GM23338 (cell line): ENCODE measurements around the gene RBM19. TPM values are rescaled to one million over a fixed set of nuclear protein-coding genes. Genes with fewer than 3 reads are reported as not detected.

Source experiments
- ATAC-seq: fragments of 200-7000 bp; cut with Tn5 transposase; 3 replicates; pipeline ENCODE4 v1.9.1; 2020
- DNase-seq: peaks from one replicate; pipeline ENCODE4 v3.0.0-alpha.2; 2015; ENCODE audit warnings: low spot score
- H2AFZ ChIP-seq: fragments of 200-600 bp; sonication (generic); 2 replicates; pipeline ENCODE4 v1.8.0; 2016; ENCODE audit warnings: antibody characterized with exemption, mild to moderate bottlenecking, moderate library complexity
- H3F3A ChIP-seq: fragments of 200-600 bp; sonication (generic); replicated peaks from 2 replicates; pipeline ENCODE4 v1.8.0; 2017; ENCODE audit warnings: antibody characterized with exemption, mixed run types, low read depth
- H3K27ac ChIP-seq: fragments of 200-600 bp; sonication (generic); 2 replicates; pipeline ENCODE4 v1.6.1; 2016; ENCODE audit warnings: low read depth
- H3K27me3 ChIP-seq: fragments of 200-600 bp; sonication (generic); 2 replicates; pipeline ENCODE4 v1.8.0; 2016; ENCODE audit warnings: mild to moderate bottlenecking, mixed run types, moderate library complexity; ENCODE audit not compliant: insufficient read depth
- H3K36me3 ChIP-seq: fragments of 200-600 bp; sonication (generic); 2 replicates; pipeline ENCODE4 v1.8.0; 2016; ENCODE audit warnings: mild to moderate bottlenecking; ENCODE audit not compliant: insufficient read depth
- H3K4me1 ChIP-seq: fragments of 200-600 bp; sonication (generic); 2 replicates; pipeline ENCODE4 v1.8.0; 2016; ENCODE audit warnings: mild to moderate bottlenecking, moderate library complexity; ENCODE audit not compliant: insufficient read depth
- H3K4me2 ChIP-seq: fragments of 200-600 bp; sonication (generic); 2 replicates; pipeline ENCODE4 v1.7.1; 2017; ENCODE audit warnings: mixed run types
- H3K4me3 ChIP-seq: fragments of 200-600 bp; sonication (generic); 2 replicates; pipeline ENCODE4 v1.6.1; 2016; ENCODE audit warnings: mixed run types
- H3K79me2 ChIP-seq: fragments of 200-600 bp; sonication (generic); replicated peaks from 2 replicates; pipeline ENCODE4 v1.8.0; 2017; ENCODE audit warnings: mild to moderate bottlenecking; ENCODE audit not compliant: insufficient read depth
- H3K9me2 ChIP-seq: fragments of 200-600 bp; sonication (generic); 2 replicates; pipeline ENCODE4 v1.8.0; 2017; ENCODE audit not compliant: insufficient read depth
- H4K20me1 ChIP-seq: fragments of 200-600 bp; sonication (generic); replicated peaks from 2 replicates; pipeline ENCODE4 v1.8.0; 2017; ENCODE audit warnings: mild to moderate bottlenecking; ENCODE audit not compliant: insufficient read depth
- H3K27ac Mint-ChIP-seq: 2 replicates; pipeline ENCODE4 v1.8.0; 2020; ENCODE audit warnings: inconsistent platforms, mild to moderate bottlenecking, moderate library complexity, mixed read lengths
- H3K27me3 Mint-ChIP-seq: 3 replicates; pipeline ENCODE4 v1.8.0; 2022; ENCODE audit warnings: low read depth, mild to moderate bottlenecking, moderate library complexity, mixed read lengths, inconsistent platforms; ENCODE audit not compliant: insufficient read depth, poor library complexity
- H3K36me3 Mint-ChIP-seq: 3 replicates; pipeline ENCODE4 v1.8.0; 2021; ENCODE audit warnings: low read depth, mild to moderate bottlenecking, inconsistent platforms, moderate library complexity, mixed read lengths
- H3K4me1 Mint-ChIP-seq: 3 replicates; pipeline ENCODE4 v1.8.0; 2020; ENCODE audit warnings: mild to moderate bottlenecking, inconsistent platforms, mixed read lengths
- H3K4me3 Mint-ChIP-seq: 3 replicates; pipeline ENCODE4 v1.8.0; 2021; ENCODE audit warnings: moderate library complexity, mild to moderate bottlenecking, inconsistent platforms, mixed read lengths
- H3K9me3 Mint-ChIP-seq: 3 replicates; pipeline ENCODE4 v1.8.0; 2020; ENCODE audit warnings: moderate library complexity, mild to moderate bottlenecking, inconsistent platforms, mixed read lengths
- CREB1 ChIP-seq: fragments of 250-450 bp; sonication (Bioruptor Pico); IDR thresholded peaks from 2 replicates; pipeline ENCODE4 v1.5.0; 2020; ENCODE audit warnings: low read depth, mild to moderate bottlenecking, moderate library complexity
- EZH2 ChIP-seq: fragments of 200-600 bp; sonication (generic); IDR thresholded peaks from one replicate; pipeline ENCODE4 v1.8.0; 2017; ENCODE audit warnings: antibody characterized with exemption, mild to moderate bottlenecking, low read depth; ENCODE audit not compliant: unreplicated experiment
- EZH2phosphoT487 ChIP-seq: fragments of 200-600 bp; sonication (generic); IDR thresholded peaks from one replicate; pipeline ENCODE4 v1.8.1; 2018; ENCODE audit warnings: antibody characterized with exemption; ENCODE audit not compliant: unreplicated experiment
- JUNB ChIP-seq: IDR thresholded peaks from one replicate; pipeline ENCODE4 v1.6.1; 2016; ENCODE audit warnings: antibody characterized with exemption; ENCODE audit not compliant: unreplicated experiment
- NANOG ChIP-seq: IDR thresholded peaks from 2 replicates; pipeline ENCODE4 v1.6.1; 2016; ENCODE audit warnings: antibody characterized with exemption, borderline replicate concordance
- POLR2AphosphoS5 ChIP-seq: IDR thresholded peaks from 2 replicates; pipeline ENCODE4 v1.6.1; 2016; ENCODE audit warnings: antibody characterized with exemption, low read depth
- STAT1 ChIP-seq: IDR thresholded peaks from one replicate; pipeline ENCODE4 v1.6.1; 2016; ENCODE audit warnings: antibody characterized with exemption; ENCODE audit not compliant: unreplicated experiment
- ZNF114 ChIP-seq: fragments of 250-450 bp; sonication (Bioruptor Pico); IDR thresholded peaks from 2 replicates; pipeline ENCODE4 v1.5.0; 2020; ENCODE audit warnings: mild to moderate bottlenecking, moderate library complexity
- ZNF331 ChIP-seq: fragments of 250-450 bp; sonication (Bioruptor Pico); IDR thresholded peaks from 2 replicates; pipeline ENCODE4 v1.5.0; 2020; ENCODE audit warnings: low read depth, mild to moderate bottlenecking, moderate library complexity
- polyA plus RNA-seq: library from polyadenylated mRNA; unstranded; fragments of >200 nt; fragmentation: Nextera tagmentation; extraction: Ambion mirVana; gene quantifications from 2 replicates; pipeline ENCODE4 v1.2.1, GENCODE V29; 2016
- total RNA-seq: library from RNA; depleted of rRNA; stranded (reverse); fragments of >200 nt; shearing (Covaris generic); gene quantifications from 2 replicates; pipeline ENCODE4 v1.2.3, GENCODE V29; 2014
- TF ChIP-seq, protein P1 (sequence below): IDR thresholded peaks from one replicate; pipeline ENCODE4 v1.6.1; 2018; ENCODE audit warnings: antibody characterized with exemption; ENCODE audit not compliant: unreplicated experiment
- TF ChIP-seq, protein P2 (sequence below): fragments of 250-450 bp; sonication (Bioruptor Pico); IDR thresholded peaks from 2 replicates; pipeline ENCODE4 v1.5.0; 2020; ENCODE audit warnings: mild to moderate bottlenecking, moderate library complexity
- TF ChIP-seq, protein P3 (sequence below), 2 experiments: fragments of 200-600 bp in 1 of 2; sonication (generic) in 1 of 2; conservative IDR thresholded peaks; 2 replicates each; pipeline versions ENCODE4 v1.5.1 to v1.6.1; 2016 to 2017; ENCODE audit warnings: antibody characterized with exemption in 2 of 2, low read depth in 2 of 2, mild to moderate bottlenecking in 2 of 2, moderate library complexity in 1 of 2
- TF ChIP-seq, protein P4 (sequence below): IDR thresholded peaks from 2 replicates; pipeline ENCODE4 v1.6.1; 2016; ENCODE audit warnings: antibody characterized with exemption

RBM19 gene
- total and polyA plus RNA-seq, 2 experiments from 2014 or later: 43.4 to 56.7 TPM

DNA sequence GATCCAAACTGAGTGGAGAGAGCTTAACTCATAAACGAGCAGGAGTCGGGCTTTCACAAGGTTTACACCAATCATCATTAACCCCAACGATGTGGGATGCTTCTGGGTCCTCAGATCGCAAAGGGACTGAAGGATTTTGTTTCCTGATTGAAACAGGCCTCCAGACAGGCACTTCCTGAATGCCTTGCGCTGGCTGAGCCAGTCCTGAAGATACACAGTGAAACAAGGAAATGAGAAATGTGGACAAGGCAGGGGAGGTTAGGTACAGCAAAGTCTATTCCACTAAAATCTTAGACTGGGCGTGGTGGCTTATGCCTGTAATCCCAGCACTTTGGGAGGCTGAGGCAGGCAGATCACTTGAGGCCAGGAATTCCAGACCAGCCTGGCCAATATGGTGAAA, 30.7 kb downstream of the RBM19 start:
- Histone ChIP-seq H3K4me1 (0 out of 2 replicates have a peak, but pooled peaks cover 8% of the 10 kb centered on the region), H3K4me2 (no peak overlapping the region), H3K27ac (no peak overlapping the region), H3F3A (no peaks in the 10 kb centered on the region), H2AFZ (no peak overlapping the region), H3K27me3 (no peaks in the 10 kb centered on the region), H3K79me2 (no peaks in the 10 kb centered on the region), H3K9me2 (no peaks in the 10 kb centered on the region), H3K4me3 (no peak overlapping the region), H4K20me1 (no peaks in the 10 kb centered on the region; the same call in 1 of the 2 replicates), H3K36me3 (peaks cover 10% of the 10 kb centered on the region)
- DNase-seq (no peak), ATAC-seq (no peak)
- H3K4me3 Mint-ChIP-seq: no peak overlapping the region
- peaks cover 2% of the 10 kb centered on the region for H3K27me3 Mint-ChIP-seq
- TF ChIP-seq NANOG (no peak), EZH2 (no peak), ZNF114 (CRISPR knock-in tag) (no peak), EZH2phosphoT487 (no peak), POLR2AphosphoS5 (no peak), ZNF331 (CRISPR knock-in tag) (no peak), JUNB (no peak), CREB1 (CRISPR knock-in tag) (no peak), STAT1 (no peak)
- TF ChIP-seq, protein P1, sequence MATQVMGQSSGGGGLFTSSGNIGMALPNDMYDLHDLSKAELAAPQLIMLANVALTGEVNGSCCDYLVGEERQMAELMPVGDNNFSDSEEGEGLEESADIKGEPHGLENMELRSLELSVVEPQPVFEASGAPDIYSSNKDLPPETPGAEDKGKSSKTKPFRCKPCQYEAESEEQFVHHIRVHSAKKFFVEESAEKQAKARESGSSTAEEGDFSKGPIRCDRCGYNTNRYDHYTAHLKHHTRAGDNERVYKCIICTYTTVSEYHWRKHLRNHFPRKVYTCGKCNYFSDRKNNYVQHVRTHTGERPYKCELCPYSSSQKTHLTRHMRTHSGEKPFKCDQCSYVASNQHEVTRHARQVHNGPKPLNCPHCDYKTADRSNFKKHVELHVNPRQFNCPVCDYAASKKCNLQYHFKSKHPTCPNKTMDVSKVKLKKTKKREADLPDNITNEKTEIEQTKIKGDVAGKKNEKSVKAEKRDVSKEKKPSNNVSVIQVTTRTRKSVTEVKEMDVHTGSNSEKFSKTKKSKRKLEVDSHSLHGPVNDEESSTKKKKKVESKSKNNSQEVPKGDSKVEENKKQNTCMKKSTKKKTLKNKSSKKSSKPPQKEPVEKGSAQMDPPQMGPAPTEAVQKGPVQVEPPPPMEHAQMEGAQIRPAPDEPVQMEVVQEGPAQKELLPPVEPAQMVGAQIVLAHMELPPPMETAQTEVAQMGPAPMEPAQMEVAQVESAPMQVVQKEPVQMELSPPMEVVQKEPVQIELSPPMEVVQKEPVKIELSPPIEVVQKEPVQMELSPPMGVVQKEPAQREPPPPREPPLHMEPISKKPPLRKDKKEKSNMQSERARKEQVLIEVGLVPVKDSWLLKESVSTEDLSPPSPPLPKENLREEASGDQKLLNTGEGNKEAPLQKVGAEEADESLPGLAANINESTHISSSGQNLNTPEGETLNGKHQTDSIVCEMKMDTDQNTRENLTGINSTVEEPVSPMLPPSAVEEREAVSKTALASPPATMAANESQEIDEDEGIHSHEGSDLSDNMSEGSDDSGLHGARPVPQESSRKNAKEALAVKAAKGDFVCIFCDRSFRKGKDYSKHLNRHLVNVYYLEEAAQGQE: no peak
- TF ChIP-seq, protein P2, sequence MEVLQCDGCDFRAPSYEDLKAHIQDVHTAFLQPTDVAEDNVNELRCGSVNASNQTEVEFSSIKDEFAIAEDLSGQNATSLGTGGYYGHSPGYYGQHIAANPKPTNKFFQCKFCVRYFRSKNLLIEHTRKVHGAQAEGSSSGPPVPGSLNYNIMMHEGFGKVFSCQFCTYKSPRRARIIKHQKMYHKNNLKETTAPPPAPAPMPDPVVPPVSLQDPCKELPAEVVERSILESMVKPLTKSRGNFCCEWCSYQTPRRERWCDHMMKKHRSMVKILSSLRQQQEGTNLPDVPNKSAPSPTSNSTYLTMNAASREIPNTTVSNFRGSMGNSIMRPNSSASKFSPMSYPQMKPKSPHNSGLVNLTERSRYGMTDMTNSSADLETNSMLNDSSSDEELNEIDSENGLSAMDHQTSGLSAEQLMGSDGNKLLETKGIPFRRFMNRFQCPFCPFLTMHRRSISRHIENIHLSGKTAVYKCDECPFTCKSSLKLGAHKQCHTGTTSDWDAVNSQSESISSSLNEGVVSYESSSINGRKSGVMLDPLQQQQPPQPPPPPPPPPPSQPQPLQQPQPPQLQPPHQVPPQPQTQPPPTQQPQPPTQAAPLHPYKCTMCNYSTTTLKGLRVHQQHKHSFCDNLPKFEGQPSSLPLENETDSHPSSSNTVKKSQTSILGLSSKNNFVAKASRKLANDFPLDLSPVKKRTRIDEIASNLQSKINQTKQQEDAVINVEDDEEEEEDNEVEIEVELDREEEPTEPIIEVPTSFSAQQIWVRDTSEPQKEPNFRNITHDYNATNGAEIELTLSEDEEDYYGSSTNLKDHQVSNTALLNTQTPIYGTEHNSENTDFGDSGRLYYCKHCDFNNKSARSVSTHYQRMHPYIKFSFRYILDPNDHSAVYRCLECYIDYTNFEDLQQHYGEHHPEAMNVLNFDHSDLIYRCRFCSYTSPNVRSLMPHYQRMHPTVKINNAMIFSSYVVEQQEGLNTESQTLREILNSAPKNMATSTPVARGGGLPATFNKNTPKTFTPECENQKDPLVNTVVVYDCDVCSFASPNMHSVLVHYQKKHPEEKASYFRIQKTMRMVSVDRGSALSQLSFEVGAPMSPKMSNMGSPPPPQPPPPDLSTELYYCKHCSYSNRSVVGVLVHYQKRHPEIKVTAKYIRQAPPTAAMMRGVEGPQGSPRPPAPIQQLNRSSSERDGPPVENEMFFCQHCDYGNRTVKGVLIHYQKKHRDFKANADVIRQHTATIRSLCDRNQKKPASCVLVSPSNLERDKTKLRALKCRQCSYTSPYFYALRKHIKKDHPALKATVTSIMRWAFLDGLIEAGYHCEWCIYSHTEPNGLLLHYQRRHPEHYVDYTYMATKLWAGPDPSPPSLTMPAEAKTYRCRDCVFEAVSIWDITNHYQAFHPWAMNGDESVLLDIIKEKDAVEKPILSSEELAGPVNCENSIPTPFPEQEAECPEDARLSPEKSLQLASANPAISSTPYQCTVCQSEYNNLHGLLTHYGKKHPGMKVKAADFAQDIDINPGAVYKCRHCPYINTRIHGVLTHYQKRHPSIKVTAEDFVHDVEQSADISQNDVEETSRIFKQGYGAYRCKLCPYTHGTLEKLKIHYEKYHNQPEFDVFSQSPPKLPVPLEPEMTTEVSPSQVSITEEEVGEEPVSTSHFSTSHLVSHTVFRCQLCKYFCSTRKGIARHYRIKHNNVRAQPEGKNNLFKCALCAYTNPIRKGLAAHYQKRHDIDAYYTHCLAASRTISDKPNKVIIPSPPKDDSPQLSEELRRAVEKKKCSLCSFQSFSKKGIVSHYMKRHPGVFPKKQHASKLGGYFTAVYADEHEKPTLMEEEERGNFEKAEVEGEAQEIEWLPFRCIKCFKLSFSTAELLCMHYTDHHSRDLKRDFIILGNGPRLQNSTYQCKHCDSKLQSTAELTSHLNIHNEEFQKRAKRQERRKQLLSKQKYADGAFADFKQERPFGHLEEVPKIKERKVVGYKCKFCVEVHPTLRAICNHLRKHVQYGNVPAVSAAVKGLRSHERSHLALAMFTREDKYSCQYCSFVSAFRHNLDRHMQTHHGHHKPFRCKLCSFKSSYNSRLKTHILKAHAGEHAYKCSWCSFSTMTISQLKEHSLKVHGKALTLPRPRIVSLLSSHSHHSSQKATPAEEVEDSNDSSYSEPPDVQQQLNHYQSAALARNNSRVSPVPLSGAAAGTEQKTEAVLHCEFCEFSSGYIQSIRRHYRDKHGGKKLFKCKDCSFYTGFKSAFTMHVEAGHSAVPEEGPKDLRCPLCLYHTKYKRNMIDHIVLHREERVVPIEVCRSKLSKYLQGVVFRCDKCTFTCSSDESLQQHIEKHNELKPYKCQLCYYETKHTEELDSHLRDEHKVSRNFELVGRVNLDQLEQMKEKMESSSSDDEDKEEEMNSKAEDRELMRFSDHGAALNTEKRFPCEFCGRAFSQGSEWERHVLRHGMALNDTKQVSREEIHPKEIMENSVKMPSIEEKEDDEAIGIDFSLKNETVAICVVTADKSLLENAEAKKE (CRISPR knock-in tag): no peak
- TF ChIP-seq, protein P3, sequence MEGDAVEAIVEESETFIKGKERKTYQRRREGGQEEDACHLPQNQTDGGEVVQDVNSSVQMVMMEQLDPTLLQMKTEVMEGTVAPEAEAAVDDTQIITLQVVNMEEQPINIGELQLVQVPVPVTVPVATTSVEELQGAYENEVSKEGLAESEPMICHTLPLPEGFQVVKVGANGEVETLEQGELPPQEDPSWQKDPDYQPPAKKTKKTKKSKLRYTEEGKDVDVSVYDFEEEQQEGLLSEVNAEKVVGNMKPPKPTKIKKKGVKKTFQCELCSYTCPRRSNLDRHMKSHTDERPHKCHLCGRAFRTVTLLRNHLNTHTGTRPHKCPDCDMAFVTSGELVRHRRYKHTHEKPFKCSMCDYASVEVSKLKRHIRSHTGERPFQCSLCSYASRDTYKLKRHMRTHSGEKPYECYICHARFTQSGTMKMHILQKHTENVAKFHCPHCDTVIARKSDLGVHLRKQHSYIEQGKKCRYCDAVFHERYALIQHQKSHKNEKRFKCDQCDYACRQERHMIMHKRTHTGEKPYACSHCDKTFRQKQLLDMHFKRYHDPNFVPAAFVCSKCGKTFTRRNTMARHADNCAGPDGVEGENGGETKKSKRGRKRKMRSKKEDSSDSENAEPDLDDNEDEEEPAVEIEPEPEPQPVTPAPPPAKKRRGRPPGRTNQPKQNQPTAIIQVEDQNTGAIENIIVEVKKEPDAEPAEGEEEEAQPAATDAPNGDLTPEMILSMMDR (conservative IDR thresholded peaks at IDR 0.05; ENCODE audit: low read depth in 2 of 2): no peak
- TF ChIP-seq, protein P4, sequence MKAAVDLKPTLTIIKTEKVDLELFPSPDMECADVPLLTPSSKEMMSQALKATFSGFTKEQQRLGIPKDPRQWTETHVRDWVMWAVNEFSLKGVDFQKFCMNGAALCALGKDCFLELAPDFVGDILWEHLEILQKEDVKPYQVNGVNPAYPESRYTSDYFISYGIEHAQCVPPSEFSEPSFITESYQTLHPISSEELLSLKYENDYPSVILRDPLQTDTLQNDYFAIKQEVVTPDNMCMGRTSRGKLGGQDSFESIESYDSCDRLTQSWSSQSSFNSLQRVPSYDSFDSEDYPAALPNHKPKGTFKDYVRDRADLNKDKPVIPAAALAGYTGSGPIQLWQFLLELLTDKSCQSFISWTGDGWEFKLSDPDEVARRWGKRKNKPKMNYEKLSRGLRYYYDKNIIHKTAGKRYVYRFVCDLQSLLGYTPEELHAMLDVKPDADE: no peak
- no peak overlapping the region for H3K27ac Mint-ChIP-seq
- peaks cover 54% of the 10 kb centered on the region for H3K36me3 Mint-ChIP-seq
- H3K4me1 Mint-ChIP-seq: peaks cover 23% of the 10 kb centered on the region
- no peaks in the 10 kb centered on the region for H3K9me3 Mint-ChIP-seq
